ENCODE measurements around the gene ACTRT2.

Gene ACTRT2

DNA sequence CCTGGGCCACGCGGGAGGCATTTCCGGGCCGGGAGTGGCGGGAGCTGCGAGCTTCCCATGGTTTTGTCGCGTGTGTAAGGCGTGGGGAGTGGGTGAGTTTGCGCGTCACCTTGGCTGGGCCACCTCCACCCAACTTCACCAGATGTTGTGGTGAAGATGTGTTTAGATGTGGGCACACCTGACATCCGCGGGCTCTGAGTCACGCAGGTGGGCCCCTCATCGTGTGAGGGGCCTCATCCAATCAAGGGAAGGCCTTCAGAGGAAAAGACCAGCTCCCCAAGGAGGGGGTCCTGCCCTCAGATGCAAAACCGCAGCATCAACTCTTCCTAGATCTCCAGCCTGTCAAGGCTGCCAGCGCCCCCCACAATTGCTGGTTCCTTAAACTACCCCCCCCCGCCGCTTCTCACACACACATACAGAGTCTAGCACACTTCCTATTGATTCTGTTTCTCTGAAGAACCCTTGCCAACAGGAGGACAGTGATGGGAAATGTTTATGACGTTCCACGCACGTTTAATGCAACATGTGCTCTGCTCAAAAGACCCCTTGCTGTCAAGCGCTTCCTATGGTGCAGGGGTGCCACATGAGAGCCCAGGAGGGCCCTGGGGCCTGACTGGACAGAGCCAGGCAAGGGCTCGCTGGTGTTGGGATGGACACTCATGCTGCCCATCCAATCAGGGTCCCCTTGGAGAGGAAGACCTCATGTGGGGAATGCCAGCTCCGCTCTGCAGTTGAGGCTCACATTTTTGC lies 11.9 kb downstream of the ACTRT2 start:
- no peak for DNase-seq (ENCODE audit: low spot score)

DNA sequence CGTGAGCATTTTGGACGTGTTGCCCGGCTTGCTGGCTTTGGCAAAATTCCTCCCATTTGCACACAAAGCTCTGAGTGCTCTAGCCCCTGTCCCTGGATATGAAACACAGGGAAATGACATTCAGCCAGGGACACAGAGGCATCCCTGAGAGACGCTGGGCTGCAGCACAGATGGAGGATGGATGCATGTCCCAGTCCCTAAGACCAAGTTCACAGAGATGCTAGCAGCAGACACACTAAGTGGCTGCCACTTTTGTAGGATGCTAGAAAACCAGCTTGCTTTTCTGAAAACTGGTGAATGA lies 12.5 kb downstream of the ACTRT2 start:
- DNase-seq (ENCODE audit: low spot score): no peak

DNA sequence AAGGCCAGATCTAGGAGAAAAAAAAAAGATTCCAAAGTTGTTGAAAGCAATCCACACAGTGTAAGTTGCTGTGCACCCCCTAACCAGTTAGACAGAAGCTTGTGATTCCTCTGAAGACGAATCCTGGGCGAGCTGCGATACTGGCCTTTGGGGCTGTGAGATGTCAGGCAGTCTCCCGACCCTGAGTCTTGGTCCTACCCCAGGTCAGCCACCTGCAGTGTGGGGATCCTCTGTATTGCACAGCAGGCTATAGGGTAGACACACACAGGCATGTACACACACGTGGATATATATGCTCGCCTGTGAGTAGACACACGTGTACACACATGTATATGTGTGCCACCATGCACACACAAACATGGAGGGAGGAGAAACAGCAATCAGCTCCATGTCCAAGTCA lies 12.9 kb downstream of the ACTRT2 start:
- no peak for DNase-seq (ENCODE audit: low spot score)

DNA sequence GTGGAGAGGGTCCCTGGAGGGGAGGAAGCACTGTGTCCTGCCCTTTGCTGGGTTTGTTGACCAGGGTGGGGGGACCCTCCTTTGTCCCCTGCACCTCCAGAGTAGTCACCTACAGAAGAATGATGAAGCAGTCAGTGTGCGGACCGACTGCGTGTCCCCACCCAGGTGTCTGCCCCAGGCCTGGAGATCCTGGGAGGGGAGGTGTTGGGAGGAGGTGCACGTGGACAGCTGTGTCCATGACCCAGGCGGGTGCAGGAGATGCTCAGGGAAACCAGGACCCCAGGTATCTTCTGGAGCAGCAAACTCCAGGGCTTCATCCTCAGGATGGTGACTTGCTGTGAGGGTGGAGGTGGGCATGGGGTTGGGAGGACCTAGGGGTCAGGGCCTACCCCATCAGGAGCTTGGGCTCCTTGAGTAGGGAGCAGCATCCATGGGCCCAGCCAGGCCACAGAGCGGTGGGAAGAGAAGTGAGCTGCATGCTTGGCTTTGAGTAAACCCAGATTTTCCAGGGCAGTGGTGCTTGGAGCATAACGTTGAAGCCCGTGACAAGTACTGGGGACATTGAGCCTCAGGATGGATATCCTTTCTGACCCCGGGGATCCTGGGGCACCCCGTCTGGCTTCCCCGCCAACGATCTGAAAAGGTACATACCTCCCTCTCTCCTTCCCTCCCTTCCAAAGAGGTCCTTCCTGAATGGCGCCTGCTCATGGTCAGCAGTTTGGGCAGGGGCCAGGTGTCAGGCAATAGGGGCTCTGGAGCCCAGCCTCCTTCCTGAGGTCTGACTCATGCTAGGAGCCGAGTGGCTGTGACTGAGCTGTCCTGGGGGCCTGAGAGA lies 13.7 kb downstream of the ACTRT2 start:
- DNase-seq (ENCODE audit: low spot score): no peak

DNA sequence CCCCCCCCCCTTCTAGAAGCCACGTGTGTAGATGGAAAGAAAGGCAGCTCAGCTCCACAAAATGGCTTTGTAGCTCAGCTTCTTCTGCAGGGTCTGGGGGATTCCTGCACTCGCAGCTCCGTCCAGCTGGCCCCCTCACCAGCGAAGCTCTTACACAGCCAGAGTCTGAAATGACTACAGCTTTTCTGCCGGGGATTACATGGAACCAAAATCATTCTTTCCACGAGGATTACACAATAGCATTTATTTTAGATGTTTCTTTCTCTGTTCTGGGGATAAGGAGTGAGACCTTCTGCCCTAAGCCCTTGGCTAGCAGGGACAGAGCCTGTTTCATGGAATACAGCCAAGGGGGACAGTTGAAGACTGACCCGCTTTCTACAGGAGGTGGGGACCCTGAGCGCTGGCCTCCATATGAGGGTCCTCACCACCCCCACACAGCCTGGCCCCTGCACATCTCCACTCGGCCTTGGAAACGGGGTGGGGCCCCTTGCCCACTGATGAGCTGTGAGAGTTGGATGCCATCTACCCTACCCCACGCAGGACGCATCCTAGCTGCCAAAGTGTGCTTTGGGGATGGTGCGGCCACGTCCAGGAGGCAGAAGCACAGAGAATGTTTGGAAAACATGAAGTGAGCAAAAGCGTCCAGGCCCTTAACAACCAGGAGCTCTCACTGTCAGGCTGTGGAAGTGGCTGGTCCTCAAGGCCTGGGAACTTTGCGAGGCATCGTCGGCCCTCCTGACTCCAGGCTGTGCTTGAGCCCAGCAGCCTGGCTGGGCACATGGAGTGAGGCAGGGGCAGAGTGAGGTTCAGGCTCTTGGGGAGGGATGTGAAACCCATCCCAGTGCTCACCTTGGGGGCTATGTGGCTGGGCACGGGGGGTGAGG lies 14.5 kb downstream of the ACTRT2 start:
- no peak for DNase-seq (ENCODE audit: low spot score)

DNA sequence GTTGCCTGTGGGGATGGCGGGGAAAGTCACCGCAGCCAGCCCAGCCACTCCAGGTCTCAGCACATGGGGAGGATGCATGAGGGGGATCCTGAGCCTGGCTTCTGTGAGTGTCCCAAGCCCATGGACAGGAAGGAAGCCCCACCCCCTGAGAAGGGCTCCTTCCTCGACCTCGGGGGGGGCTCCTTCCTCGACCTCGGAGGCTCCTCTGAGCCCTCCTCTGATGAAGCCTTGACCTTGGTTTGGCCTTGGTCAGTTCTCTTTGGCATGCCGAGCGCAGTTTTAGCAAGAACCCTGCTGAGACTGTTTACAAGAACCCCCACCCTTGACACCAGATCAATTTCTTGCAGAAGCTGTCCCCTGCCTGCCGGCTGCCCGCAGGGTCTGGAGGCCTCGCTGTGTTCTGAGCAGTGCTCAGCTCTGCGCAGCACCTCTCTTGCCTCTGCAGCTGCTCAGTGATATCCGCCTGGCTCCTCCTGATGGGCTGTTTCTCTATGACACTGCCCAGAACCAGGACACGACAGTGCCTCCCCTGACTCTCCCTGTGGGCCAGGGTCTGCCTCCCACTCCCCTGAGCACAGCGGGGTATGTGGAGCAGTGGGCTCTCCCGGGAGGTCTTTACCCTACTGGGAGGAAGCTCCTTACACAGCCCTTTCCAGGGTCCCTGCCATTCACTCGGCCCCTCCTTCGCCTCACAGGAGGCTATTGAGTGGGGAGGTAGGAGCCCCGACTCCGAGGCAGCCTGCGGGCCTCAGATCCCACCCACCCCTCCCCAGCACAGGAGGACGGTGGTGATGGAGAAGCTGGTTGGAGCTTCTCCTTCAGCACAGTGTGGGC lies 15.4 kb downstream of the ACTRT2 start:
- no peak for DNase-seq (ENCODE audit: low spot score)

DNA sequence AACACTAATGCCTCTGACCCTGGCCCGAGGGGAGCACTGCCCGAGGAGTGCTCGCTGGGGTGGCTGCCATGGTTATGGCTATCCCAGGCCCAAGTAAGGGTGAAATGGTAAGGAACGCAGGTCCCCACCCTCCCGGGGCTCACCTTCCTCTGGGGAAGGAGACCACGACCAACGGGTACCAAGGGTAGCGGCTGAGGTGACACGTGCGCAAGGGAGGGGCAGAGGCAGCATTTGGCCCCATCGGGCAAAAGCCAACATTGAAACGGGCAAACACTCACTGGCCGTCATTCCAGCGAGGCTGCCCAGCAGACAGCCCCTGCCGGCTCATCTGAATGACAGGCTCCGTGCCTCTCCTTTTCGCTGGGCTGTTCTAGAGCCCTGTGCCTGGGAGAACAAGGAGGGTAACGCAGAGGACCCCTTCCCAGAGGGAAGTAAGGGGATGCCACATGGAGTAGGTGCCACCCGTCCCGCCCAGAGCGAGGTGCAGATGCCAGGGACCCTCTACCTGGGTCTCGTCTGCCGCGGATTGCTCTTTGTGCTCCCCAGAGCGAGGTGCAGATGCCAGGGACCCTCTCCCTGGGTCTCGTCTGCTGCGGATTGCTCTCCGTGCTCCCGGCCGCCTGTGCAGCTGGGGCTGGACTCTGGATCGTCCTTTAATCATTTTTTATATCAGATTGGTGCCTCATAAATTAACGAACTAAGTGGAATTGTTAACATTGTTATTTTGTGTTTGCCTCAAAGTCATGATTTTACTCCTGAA lies 16.2 kb downstream of the ACTRT2 start:
- DNase-seq (ENCODE audit: low spot score): no peak

DNA sequence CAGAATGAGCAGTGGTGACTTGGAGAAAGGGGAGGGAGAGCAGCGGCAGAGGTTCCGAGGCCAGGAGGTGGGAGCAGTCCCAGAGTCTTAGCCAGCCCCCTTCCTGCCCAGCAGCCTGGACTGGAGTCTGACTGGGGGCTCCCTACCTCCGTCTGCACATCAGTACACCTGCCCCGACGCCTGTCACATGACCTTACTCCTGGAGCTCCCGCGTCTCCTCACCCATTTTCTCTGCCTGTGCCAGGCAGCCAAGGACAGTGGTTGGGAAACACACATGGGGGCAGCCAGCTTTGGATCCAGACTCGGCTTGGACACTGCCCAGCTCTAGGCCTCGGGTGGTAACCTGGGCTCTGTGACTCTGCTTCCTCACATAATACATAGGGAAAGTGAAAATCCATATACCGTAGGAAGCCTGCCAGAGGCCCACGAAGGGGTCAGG lies 16.9 kb downstream of the ACTRT2 start:
- DNase-seq (ENCODE audit: low spot score): no peak

DNA sequence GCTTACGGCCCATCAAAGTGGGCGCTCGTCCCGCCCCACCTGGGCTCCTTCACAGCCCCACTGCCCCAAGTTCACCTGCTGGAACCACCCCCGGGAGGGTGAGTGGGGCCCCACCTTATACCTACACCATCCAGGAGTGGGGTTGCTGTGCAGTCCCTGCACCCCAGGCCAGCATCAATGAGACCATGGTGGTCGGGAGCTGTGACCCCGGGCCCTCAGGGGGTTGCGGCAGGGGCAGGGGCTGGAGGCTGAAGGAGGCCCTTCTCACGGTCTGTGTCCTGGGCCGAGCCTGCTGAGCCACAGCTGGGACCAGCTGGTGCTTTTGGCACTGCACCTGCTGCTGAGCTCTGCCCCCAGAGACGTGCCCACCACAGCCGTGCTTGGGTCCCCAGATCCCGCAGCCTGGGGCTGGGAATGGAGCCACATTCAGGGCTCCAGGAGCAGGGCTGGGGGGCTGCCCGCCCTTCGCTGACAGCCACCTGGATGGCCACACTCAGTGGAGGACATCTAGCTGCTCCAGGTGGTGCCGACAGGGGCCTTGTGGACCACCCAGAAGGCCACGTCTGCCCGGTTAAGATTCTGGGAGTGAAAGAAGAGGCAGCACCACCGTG lies 17.4 kb downstream of the ACTRT2 start:
- no peak for DNase-seq (ENCODE audit: low spot score)

DNA sequence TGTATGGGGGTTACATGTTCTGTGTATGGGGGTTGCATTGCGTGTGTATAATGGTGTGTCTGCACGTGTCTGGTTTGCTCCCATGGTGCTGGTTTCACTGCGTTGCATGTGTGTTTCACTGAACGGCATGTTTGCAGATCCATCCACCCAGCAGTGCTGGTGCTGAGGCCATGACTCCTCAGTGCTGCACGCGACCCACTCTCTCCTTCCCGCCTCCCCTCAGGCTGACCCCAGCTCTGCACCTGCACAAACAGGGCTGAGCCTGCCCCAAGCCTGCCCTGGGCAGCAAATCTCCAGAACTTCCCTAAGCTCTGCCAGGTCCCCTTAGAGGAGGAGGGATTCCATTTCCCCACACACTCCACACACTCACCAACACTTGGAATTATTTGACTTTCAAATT lies 18.7 kb downstream of the ACTRT2 start:
- DNase-seq (ENCODE audit: low spot score): no peak

DNA sequence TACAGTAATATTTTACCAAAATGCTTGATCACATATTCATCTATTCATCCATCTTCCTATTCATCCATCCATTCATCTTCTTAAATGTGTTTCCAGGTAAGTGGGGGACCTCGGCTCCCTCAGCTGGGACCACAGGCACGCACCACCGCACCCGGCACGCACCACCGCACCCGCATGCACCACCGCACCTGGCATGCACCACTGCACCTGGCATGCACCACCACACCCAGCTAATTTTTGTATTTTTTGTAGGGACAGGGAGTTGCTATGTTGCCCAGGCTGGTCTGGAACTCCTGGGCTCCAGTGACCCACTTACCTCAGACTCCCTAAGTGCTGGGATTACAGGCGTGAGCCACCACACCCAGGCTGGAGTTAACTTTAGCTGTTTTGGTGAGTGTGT lies 21.2 kb downstream of the ACTRT2 start:
- no peak for DNase-seq (ENCODE audit: low spot score)

DNA sequence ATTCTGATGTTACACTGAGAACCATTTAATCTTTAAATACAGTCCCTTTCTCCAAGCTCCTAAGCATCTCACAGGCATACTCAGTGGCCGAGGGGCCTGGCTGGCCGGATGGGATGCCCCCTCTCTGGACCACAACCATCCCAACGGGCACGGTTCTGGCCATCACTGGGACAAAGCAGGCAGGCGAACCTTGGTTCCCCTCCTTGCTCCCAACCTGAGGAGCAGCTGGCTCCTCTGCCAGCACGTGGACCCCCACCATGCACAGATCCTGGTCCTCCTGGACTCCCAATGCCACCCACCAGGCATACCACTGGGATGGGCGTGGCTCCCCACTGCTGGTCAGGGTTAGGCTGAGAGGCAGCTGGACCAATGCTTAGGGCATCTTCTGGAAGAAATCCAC lies 27.9 kb downstream of the ACTRT2 start:
- DNase-seq (ENCODE audit: low spot score): no peak

DNA sequence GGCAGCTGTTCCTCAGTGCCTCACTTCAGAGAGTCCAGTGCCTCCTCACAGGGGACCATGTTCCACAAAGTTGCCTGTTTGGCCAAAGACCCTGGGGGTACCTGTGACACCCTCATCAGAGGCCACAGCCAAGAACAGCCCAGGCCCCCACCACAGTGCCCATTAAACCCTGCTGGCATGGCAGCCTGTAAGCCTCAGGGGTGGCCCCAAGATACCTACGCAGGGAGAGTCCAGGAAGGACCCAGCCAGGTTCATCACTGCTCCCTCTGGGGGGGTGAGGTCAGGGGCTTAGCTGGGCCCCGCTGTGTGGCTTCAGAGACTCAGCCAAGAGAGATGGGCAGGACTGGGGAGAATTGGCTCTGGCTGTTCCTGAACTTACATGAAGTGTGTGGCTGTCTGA lies 28.6 kb downstream of the ACTRT2 start:
- DNase-seq (ENCODE audit: low spot score): no peak

DNA sequence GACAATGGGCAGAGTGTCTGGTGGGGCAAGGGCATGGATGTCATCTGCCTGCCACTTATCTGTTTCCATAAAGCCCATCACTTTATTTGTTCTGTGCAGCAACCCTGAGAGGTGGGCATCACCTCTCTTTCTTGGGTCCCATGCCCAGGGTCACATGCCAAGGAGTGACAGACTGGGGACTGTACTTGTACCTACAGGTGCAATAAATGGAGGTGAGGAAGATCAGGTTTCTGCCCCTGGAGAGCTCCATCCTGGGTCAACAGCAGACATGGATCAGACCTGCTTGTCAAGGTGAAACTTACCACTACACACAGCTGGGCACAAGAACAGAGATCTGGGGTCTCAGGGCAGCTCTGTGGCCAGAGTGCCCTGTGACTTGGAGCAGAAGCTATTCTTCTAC lies 29.3 kb downstream of the ACTRT2 start:
- no peak for DNase-seq (ENCODE audit: low spot score)

DNA sequence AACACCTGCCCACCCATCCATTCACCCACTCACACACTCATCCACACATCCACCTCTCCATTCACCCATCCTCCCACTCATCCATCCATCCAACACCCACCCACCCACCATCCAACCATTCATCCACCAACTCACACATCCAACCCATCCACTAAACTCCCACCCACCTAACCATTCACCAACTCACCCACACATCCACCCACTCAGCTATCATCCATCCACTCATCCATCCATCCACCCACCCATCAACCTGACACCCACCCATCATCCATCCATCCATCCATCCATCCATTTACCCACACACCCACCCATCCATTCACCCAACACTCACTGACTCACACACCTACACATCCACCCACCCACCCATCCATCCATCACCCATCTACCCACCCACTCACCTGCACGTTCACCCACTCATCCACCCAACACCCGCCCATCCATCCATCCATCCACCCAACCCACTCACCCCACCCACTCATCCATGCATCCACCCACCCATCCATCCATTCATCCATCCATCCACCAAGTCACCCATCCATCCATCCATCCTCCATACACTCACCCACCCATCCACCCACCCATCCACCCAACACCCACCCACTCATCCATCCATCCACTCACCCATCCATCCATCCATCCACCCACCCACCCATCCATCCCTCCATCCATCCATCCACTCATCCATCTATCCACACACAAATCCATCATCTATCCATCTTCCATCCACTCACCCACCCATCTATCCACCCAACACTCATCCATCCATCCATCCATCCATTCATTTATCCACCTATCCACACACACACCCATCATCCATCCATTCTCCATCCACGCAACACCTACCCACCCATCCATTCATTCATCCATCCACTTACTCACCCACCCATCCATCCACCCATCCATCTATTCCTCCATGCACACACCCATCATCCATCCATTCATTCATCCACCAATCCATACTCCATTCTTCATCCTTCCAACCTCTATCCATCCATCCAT lies 30.3 kb downstream of the ACTRT2 start:
- no peak for DNase-seq (ENCODE audit: low spot score)

DNA sequence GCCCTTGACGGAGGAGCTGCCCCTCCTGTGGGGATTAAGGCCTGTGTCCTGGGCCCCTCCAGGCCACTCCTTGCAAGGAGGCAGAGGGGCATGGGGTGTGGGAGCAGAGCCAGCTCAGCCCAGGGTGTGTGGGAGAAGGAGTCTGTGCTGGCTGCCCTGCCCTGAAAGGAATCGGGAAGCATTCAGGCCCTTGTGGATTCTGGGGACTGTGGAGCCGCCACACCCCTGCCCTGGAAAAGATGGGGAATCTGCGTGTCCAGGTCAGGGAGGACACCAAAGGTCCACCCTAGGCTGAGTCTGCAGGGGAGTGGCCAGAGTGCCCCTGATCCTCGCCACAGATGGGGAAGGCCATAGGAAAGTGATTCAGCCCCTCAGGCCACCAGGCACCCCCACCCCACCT lies 31.2 kb downstream of the ACTRT2 start:
- DNase-seq (ENCODE audit: low spot score): no peak

DNA sequence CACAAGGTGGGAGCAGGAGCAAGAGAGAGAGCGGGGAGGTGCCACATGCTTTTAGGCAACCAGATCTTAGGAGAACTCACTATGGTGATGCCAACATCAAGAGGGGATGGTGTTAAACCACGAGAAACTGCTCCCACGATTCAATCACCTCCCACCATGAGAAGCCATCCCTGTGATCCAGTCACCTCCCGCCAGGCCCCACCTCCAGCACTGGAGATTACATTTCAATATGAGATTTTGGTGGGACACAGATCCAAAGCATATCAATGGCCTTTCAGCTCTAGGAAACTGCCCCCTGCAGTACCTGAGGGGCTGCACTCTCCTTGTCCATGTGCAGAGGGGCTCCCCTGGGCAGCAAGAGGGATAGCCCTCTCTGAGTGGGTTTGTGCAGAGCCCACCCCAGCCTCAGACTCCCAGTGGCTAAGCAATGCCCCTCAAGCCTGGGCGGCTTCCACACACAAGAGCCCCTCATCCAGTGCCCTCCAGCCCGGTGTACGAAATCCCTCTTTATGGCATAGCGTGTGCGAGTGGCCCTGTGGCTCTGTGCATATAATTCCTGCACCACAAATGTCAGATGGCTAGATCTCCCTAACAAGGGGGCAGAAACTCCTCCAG lies 32.2 kb downstream of the ACTRT2 start:
- DNase-seq (ENCODE audit: low spot score): no peak

DNA sequence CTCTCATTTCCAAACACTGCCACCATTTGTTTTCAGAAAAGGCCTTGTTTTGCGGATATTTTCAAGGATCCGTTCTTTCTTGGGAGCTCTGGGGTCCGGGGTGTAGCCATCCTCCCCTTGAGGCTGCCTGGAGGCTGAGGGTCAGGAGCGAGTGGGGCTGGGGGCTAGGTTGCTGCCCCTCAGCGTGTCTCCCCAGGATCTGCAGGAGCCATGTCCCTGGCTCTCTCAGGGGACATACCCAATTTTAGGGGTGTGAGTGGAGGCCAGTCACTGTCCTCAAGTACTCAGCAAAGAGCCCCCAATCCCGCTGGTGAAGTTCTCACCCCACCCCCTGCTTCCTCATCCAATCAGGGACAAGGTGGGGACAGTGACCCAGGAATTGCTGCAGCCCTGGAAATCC lies 32.7 kb downstream of the ACTRT2 start:
- no peak for DNase-seq (ENCODE audit: low spot score)

DNA sequence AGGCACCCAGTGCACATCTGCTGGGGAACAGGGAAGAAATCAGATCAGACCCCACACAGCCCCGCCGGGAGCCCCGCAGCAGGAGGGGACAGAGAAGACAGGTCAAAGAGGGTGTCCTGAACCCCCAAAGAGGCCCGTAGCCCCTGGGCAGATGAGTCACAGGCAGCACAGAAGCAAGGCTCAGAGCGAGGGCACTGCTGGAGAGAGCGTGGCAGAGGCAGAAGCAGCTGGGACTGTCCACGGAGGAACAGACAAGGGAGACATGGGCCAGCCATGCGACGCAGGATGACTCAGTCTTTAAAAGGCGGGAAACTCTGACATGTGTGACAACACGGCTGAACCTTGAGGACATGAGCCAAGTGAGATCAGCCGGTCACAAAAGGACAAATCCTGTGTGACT lies 33.2 kb downstream of the ACTRT2 start:
- no peak for DNase-seq (ENCODE audit: low spot score)

All from cerebellar cortex (tissue), 1 donor.